Measurements from ENCODE around the gene ABTB2.

GRCh38 chr11:34255101-34255500 is 102.7 kb downstream of the ABTB2 start:
- TF ChIP-seq CTCF (conservative IDR thresholded peaks at IDR 0.05) (no peak), ZFX (IDR thresholded peaks at IDR 0.05) (no peak)
